ENCODE results near the gene POLR3B. TPM values are rescaled to one million over a fixed set of nuclear protein-coding genes. Genes with fewer than 3 reads are reported as not detected.

The POLR3B gene
- polyA plus RNA-seq, 3 donors: 1.7 to 2.6 (median 2.0) TPM

DNA sequence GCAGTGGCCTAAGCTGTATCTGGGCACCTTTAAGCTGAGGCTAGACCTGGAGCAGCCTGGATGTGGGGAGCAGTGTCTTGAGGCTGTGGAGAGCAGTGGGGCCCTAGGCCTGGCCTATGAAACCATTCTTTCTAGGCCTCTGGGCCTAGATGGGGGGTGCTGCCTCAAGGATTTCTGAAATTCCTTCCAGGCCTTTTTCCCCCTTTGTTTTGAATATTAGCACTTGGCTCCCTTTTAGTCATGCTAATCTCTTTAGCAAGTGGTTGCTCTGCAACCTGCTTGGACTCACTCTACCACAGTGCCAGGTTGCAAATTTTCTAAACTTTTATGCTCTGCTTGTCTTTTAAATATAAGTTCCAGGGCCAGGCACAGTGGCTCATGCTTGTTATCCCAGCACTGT is 183.7 kb downstream of the POLR3B start:
- Histone ChIP-seq H4K20me1 (ENCODE audit: insufficient read depth, low read length) (no peaks in the 10 kb centered on the region), H3K4me3 (replicated peaks in 1 of 3; ENCODE audit: low read depth in 2 of 3, low read length in 3 of 3) (no peak overlapping the region), H3K4me1 (ENCODE audit: control insufficient read depth in 1 of 2, insufficient read depth in 2 of 2, low read length in 2 of 2) (no peaks in the 10 kb centered on the region), H3K9ac (ENCODE audit: insufficient read depth, low read length, poor library complexity, severe bottlenecking) (no peak overlapping the region), H2AFZ (ENCODE audit: insufficient read depth, low read depth, low read length, poor library complexity, severe bottlenecking) (no peak overlapping the region), H3K27ac (ENCODE audit: low read depth in 1 of 2, low read length in 2 of 2) (no peak overlapping the region), H3K4me2 (replicated peaks; ENCODE audit: extremely low read depth, low read length, poor library complexity, severe bottlenecking) (no peak overlapping the region), H3K36me3 (replicated peaks in 1 of 2; ENCODE audit: control insufficient read depth in 1 of 2, insufficient read depth in 2 of 2, low read length in 2 of 2) (no peaks in the 10 kb centered on the region), H3K9me3 (replicated peaks in 1 of 2; ENCODE audit: control insufficient read depth in 1 of 2, insufficient read depth in 1 of 2, low read length in 2 of 2) (peaks cover 0 to 6% of the 10 kb centered on the region in 2 donors), H3K79me2 (ENCODE audit: insufficient read depth, low read length) (no peaks in the 10 kb centered on the region), H3K27me3 (ENCODE audit: control insufficient read depth in 2 of 2, insufficient read depth in 2 of 2, low read length in 2 of 2) (no peaks in the 10 kb centered on the region)
- H3K4me3 Mint-ChIP-seq: no peak overlapping the region
- DNase-seq: no peak
- peaks cover 2 to 15% (median 7%) of the 10 kb centered on the region in 7 donors for H3K9me3 Mint-ChIP-seq
- intact Hi-C loops (cut with micrococcal nuclease): no loop called here
- H3K27ac Mint-ChIP-seq: no peak overlapping the region
- H3K36me3 Mint-ChIP-seq: no peaks in the 10 kb centered on the region
- TF ChIP-seq, protein P1, sequence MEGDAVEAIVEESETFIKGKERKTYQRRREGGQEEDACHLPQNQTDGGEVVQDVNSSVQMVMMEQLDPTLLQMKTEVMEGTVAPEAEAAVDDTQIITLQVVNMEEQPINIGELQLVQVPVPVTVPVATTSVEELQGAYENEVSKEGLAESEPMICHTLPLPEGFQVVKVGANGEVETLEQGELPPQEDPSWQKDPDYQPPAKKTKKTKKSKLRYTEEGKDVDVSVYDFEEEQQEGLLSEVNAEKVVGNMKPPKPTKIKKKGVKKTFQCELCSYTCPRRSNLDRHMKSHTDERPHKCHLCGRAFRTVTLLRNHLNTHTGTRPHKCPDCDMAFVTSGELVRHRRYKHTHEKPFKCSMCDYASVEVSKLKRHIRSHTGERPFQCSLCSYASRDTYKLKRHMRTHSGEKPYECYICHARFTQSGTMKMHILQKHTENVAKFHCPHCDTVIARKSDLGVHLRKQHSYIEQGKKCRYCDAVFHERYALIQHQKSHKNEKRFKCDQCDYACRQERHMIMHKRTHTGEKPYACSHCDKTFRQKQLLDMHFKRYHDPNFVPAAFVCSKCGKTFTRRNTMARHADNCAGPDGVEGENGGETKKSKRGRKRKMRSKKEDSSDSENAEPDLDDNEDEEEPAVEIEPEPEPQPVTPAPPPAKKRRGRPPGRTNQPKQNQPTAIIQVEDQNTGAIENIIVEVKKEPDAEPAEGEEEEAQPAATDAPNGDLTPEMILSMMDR (IDR thresholded peaks at IDR 0.05): no peak
- H3K4me1 Mint-ChIP-seq: no peaks in the 10 kb centered on the region
- H3K27me3 Mint-ChIP-seq (ENCODE audit: low read depth in 3 of 3): peaks cover 0 to 6% (median 2%) of the 10 kb centered on the region in 3 donors

DNA sequence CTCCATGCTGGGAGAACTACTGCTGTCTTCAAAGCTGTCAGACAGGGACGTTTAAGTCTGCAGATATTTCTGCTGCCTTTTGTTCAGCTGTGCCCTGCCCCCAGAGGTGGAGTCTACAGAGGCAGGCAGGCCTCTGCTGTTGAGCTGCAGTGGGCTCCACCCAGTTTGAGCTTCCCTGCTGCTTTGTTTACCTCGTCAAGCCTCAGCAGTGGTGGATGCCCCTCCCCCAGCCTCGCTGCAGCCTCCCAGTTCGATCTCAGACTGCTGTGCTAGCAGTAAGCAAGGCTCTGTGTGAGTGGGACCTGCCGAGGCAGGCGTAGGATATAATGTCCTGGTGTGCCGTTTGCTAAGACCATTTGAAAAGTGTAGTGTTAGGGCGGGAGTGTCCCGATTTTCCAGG is 193.9 kb downstream of the POLR3B start:
- H3K4me2 ChIP-seq (replicated peaks; ENCODE audit: extremely low read depth, low read length, poor library complexity, severe bottlenecking): no peak overlapping the region
- H3K4me3 Mint-ChIP-seq: no peak overlapping the region
- no peaks in the 10 kb centered on the region for H3K27me3 ChIP-seq (ENCODE audit: control insufficient read depth in 2 of 2, insufficient read depth in 2 of 2, low read length in 2 of 2)
- no peak overlapping the region for H3K4me3 ChIP-seq (replicated peaks in 1 of 3; ENCODE audit: low read depth in 2 of 3, low read length in 3 of 3)
- DNase-seq: no peak
- H3K27me3 Mint-ChIP-seq (ENCODE audit: low read depth in 3 of 3): peaks cover 5 to 11% (median 8%) of the 10 kb centered on the region in 3 donors
- peaks cover 16 to 19% of the 10 kb centered on the region in 2 donors for H3K9me3 ChIP-seq (replicated peaks in 1 of 2; ENCODE audit: control insufficient read depth in 1 of 2, insufficient read depth in 1 of 2, low read length in 2 of 2)
- peaks cover 10 to 32% (median 20%) of the 10 kb centered on the region in 7 donors for H3K9me3 Mint-ChIP-seq
- H2AFZ ChIP-seq (ENCODE audit: insufficient read depth, low read depth, low read length, poor library complexity, severe bottlenecking): no peak overlapping the region
- H3K4me1 Mint-ChIP-seq: no peaks in the 10 kb centered on the region
- H3K79me2 ChIP-seq (ENCODE audit: insufficient read depth, low read length): no peaks in the 10 kb centered on the region
- no peaks in the 10 kb centered on the region for H3K4me1 ChIP-seq (ENCODE audit: control insufficient read depth in 1 of 2, insufficient read depth in 2 of 2, low read length in 2 of 2)
- no peaks in the 10 kb centered on the region for H3K36me3 ChIP-seq (replicated peaks in 1 of 2; ENCODE audit: control insufficient read depth in 1 of 2, insufficient read depth in 2 of 2, low read length in 2 of 2)
- intact Hi-C loops (cut with micrococcal nuclease): no loop called here
- H4K20me1 ChIP-seq (ENCODE audit: insufficient read depth, low read length): no peaks in the 10 kb centered on the region
- no peak overlapping the region for H3K27ac Mint-ChIP-seq
- TF ChIP-seq, protein P1 (IDR thresholded peaks at IDR 0.05): no peak
- WGBS (ENCODE audit: insufficient coverage): 84% methylated on average over 8 of the region's 9 CpGs
- H3K9ac ChIP-seq (ENCODE audit: insufficient read depth, low read length, poor library complexity, severe bottlenecking): no peak overlapping the region
- no peak overlapping the region for H3K27ac ChIP-seq (ENCODE audit: low read depth in 1 of 2, low read length in 2 of 2)
- H3K36me3 Mint-ChIP-seq: no peaks in the 10 kb centered on the region

Measured in CD14-positive monocyte (primary cell).